ENCODE data around the gene VARS1. TPM values are rescaled to one million over a fixed set of nuclear protein-coding genes. Genes with fewer than 3 reads are reported as not detected.

Gene VARS1
- total and polyA plus RNA-seq, 2 of the 8 experiments (the other 6 are each of a cell fraction or from before 2014, with no cell fraction given): 53.5 to 162 TPM

DNA sequence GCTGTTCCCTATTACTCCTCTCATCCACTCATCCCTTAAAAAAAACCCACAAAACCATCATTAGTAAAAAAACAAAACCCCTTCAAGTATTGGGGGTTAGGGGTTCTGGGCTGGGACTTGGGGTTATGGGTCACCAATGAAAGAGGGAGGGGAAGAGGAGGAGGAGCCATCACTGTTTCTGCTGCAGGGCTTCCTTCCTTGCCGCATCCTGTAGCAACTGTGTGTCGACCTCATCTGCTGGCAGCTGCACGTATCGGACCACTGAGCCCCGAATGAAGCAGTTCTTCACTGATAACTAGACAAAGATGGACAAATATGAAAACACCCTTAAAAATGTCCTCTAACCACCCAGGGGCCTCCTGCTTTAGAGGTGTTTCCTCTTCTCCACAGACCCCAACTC, 2.0 kb upstream of the VARS1 start (continued):
- no peak for TF ChIP-seq RNF2 (IDR thresholded peaks at IDR 0.05; ENCODE audit: borderline replicate concordance, low read depth, low read length, missing control alignments, poor library complexity, severe bottlenecking)
